H9 (cell line): ENCODE results near the gene KIAA0825. TPM values are rescaled to one million over a fixed set of nuclear protein-coding genes. Genes with fewer than 3 reads are reported as not detected.

Experiments used
- DNase-seq: peaks from one replicate; pipeline ENCODE4 v3.0.0-alpha.2; 2017
- H2AFZ ChIP-seq: one replicate; pipeline ENCODE4 v1.6.1; 2013; ENCODE audit warnings: mild to moderate bottlenecking, low read length, control low read depth, moderate library complexity
- H2AK5ac ChIP-seq: 2 replicates; pipeline ENCODE4 v1.6.1; 2013; ENCODE audit warnings: low read length, control low read depth, mixed read lengths; ENCODE audit not compliant: insufficient read length
- H2BK120ac ChIP-seq: one replicate; pipeline ENCODE4 v1.6.1; 2013; ENCODE audit warnings: low read depth, mild to moderate bottlenecking, low read length, control low read depth, inconsistent platforms; ENCODE audit not compliant: poor library complexity, severe bottlenecking
- H2BK12ac ChIP-seq: 2 replicates; pipeline ENCODE4 v1.6.1; 2013; ENCODE audit warnings: low read length, control low read depth, mixed read lengths, low read depth; ENCODE audit not compliant: insufficient read length
- H2BK15ac ChIP-seq: 2 replicates; pipeline ENCODE4 v1.6.1; 2013; ENCODE audit warnings: low read depth, low read length, control low read depth
- H2BK20ac ChIP-seq: one replicate; pipeline ENCODE4 v1.6.1; 2013; ENCODE audit warnings: low read depth, mild to moderate bottlenecking, low read length, control low read depth, inconsistent platforms; ENCODE audit not compliant: poor library complexity, severe bottlenecking
- H2BK5ac ChIP-seq: 2 replicates; pipeline ENCODE4 v1.6.1; 2013; ENCODE audit warnings: low read length, control low read depth, mixed read lengths; ENCODE audit not compliant: insufficient read length
- H3K14ac ChIP-seq: 2 replicates; pipeline ENCODE4 v1.6.1; 2013; ENCODE audit warnings: low read length, control low read depth; ENCODE audit not compliant: insufficient read depth
- H3K18ac ChIP-seq: 2 replicates; pipeline ENCODE4 v1.6.1; 2013; ENCODE audit warnings: low read depth, mild to moderate bottlenecking, mixed read lengths, low read length, control low read depth; ENCODE audit not compliant: insufficient read length
- H3K23ac ChIP-seq: 2 replicates; pipeline ENCODE4 v1.6.1; 2013; ENCODE audit warnings: low read length, control low read depth, mixed read lengths, low read depth; ENCODE audit not compliant: insufficient read length
- H3K23me2 ChIP-seq: 2 replicates; pipeline ENCODE4 v1.6.1; 2013; ENCODE audit warnings: low read depth, mild to moderate bottlenecking, mixed read lengths, low read length, control low read depth; ENCODE audit not compliant: insufficient read length, poor library complexity, severe bottlenecking
- H3K27ac ChIP-seq: 2 replicates; pipeline ENCODE4 v1.5.1; 2013; ENCODE audit warnings: low read length, control low read depth, mixed read lengths, low read depth; ENCODE audit not compliant: insufficient read length
- H3K27me3 ChIP-seq: 2 replicates; pipeline ENCODE4 v1.6.1; 2013; ENCODE audit warnings: low read length, control low read depth, inconsistent platforms; ENCODE audit not compliant: insufficient read depth
- H3K4ac ChIP-seq: 2 replicates; pipeline ENCODE4 v1.6.1; 2013; ENCODE audit warnings: low read depth, mild to moderate bottlenecking, control low read depth, inconsistent platforms, low read length, moderate library complexity
- H3K4me1 ChIP-seq: 2 replicates; pipeline ENCODE4 v1.6.1; 2013; ENCODE audit warnings: low read length, control low read depth, inconsistent platforms; ENCODE audit not compliant: insufficient read depth
- H3K4me2 ChIP-seq: 2 replicates; pipeline ENCODE4 v1.6.1; 2013; ENCODE audit warnings: low read length, control low read depth, mixed read lengths; ENCODE audit not compliant: insufficient read length, insufficient read depth
- H3K56ac ChIP-seq: 2 replicates; pipeline ENCODE4 v1.6.1; 2013; ENCODE audit warnings: low read depth, mild to moderate bottlenecking, mixed read lengths, low read length, control low read depth; ENCODE audit not compliant: insufficient read length
- H3K79me1 ChIP-seq: 2 replicates; pipeline ENCODE4 v1.6.1; 2013; ENCODE audit warnings: low read depth, mild to moderate bottlenecking, moderate library complexity, low read length, control low read depth, inconsistent platforms; ENCODE audit not compliant: insufficient read depth, poor library complexity, severe bottlenecking
- H3K79me2 ChIP-seq: 2 replicates; pipeline ENCODE4 v1.6.1; 2013; ENCODE audit warnings: low read length, control low read depth, inconsistent platforms; ENCODE audit not compliant: insufficient read depth
- H3K9ac ChIP-seq: 2 replicates; pipeline ENCODE4 v1.6.1; 2013; ENCODE audit warnings: low read length, control low read depth, mixed read lengths; ENCODE audit not compliant: insufficient read length; ENCODE audit errors: extremely low read depth
- H3K9me3 ChIP-seq: one replicate; pipeline ENCODE4 v1.6.1; 2013; ENCODE audit warnings: low read depth, low read length, inconsistent platforms; ENCODE audit not compliant: control insufficient read depth
- H3T11ph ChIP-seq: one replicate; pipeline ENCODE4 v1.6.1; 2013; ENCODE audit warnings: mild to moderate bottlenecking, low read length, control low read depth, inconsistent platforms
- H4K20me1 ChIP-seq: one replicate; pipeline ENCODE4 v1.6.1; 2013; ENCODE audit not compliant: control insufficient read depth, insufficient read length, insufficient read depth
- H4K5ac ChIP-seq: 2 replicates; pipeline ENCODE4 v1.6.1; 2013; ENCODE audit warnings: low read depth, mild to moderate bottlenecking, mixed read lengths, low read length, control low read depth; ENCODE audit not compliant: insufficient read length
- H4K8ac ChIP-seq: replicated peaks from 2 replicates; pipeline ENCODE4 v1.6.1; 2013; ENCODE audit warnings: low read length, control low read depth, mixed read lengths, low read depth; ENCODE audit not compliant: insufficient read length
- H4K91ac ChIP-seq: 2 replicates; pipeline ENCODE4 v1.6.1; 2013; ENCODE audit warnings: low read depth, mild to moderate bottlenecking, moderate library complexity, mixed read lengths, low read length, control low read depth; ENCODE audit not compliant: insufficient read length
- H3K27ac Mint-ChIP-seq, 3 experiments: 2 replicates in 2 of 3; 3 replicates in 1 of 3; pipeline ENCODE4 v1.8.0; 2020 to 2021; ENCODE audit warnings: mixed read lengths in 3 of 3, mild to moderate bottlenecking in 1 of 3, moderate library complexity in 1 of 3
- H3K27me3 Mint-ChIP-seq: 2 replicates; pipeline ENCODE4 v1.8.0; 2021; ENCODE audit warnings: low read depth, mild to moderate bottlenecking, moderate library complexity, mixed read lengths
- H3K36me3 Mint-ChIP-seq, 3 experiments: 2 replicates in 2 of 3; 3 replicates in 1 of 3; pipeline ENCODE4 v1.8.0; 2020 to 2021; ENCODE audit warnings: low read depth in 3 of 3, mixed read lengths in 3 of 3; ENCODE audit not compliant: insufficient read depth in 1 of 3
- H3K4me1 Mint-ChIP-seq, 2 experiments: 2 replicates each; pipeline ENCODE4 v1.8.0; 2020; ENCODE audit warnings: mixed read lengths in 2 of 2
- H3K4me3 Mint-ChIP-seq, 2 experiments: 2 replicates in 1 of 2; 3 replicates in 1 of 2; pipeline ENCODE4 v1.8.0; 2020 to 2021; ENCODE audit warnings: mild to moderate bottlenecking in 2 of 2, mixed read lengths in 2 of 2, moderate library complexity in 1 of 2
- H3K9me3 Mint-ChIP-seq, 2 experiments: 2 replicates in 1 of 2; 3 replicates in 1 of 2; pipeline ENCODE4 v1.8.0; 2020; ENCODE audit warnings: mild to moderate bottlenecking in 2 of 2, mixed read lengths in 2 of 2, moderate library complexity in 1 of 2
- CTCF ChIP-seq: fragments of 200-600 bp; sonication (generic); conservative IDR thresholded peaks from 3 replicates; pipeline ENCODE4 v1.8.0; 2021; ENCODE audit warnings: antibody characterized with exemption, mild to moderate bottlenecking
- whole genome bisulfite sequencing: extraction: QIAGEN DNeasy Blood & Tissue Kit; methylation state at CpG from one replicate; pipeline ENCODE4 v1.1.7; 2013; ENCODE audit warnings: missing lambda C conversion rate, low lambda C conversion rate, mixed read lengths; ENCODE audit not compliant: insufficient read length; ENCODE audit errors: extremely low coverage; 5-methylcytosine and 5-hydroxymethylcytosine counted together
- total RNA-seq: library from RNA; stranded (reverse); gene quantifications from 2 replicates; pipeline ENCODE4 v1.2.1, GENCODE V29; 2021

The KIAA0825 gene
- total RNA-seq, 1 experiment from 2014 or later = 1.8 TPM

- H3K4me1 ChIP-seq = peaks cover 3% of the 10 kb centered on the region; the same call in 1 of the 2 replicates
- H3K14ac ChIP-seq = no peak overlapping the region
- no peak for DNase-seq
- Mint-ChIP-seq H3K27me3 (no peaks in the 10 kb centered on the region), H3K36me3 (peaks cover 0 to 18% (median 18%) of the 10 kb centered on the region in 3 experiments; a peak in 6 of 7 replicates), H3K27ac (peak overlapping the region in 2 of 3 experiments; percentile 69 to 80; a peak in 4 of 7 replicates), H3K4me1 (peaks cover 46 to 48% of the 10 kb centered on the region in 2 experiments), H3K4me3 (no peak overlapping the region), H3K9me3 (peaks cover 3 to 5% of the 10 kb centered on the region in 2 experiments; a peak in 3 of 5 replicates)
- no peak overlapping the region for H3K4me2 ChIP-seq
- no peak overlapping the region for H3K4ac ChIP-seq
- H2BK12ac ChIP-seq = no peak overlapping the region
- no peak overlapping the region for H2BK120ac ChIP-seq
- H3K18ac ChIP-seq = no peak overlapping the region
- H4K91ac ChIP-seq = no peak overlapping the region
- H2AFZ ChIP-seq = no peak overlapping the region
- peaks cover 1% of the 10 kb centered on the region; the same call in 1 of the 2 replicates for H3K79me2 ChIP-seq
- no peaks in the 10 kb centered on the region for H3K9me3 ChIP-seq
- H2AK5ac ChIP-seq = no peak overlapping the region
- no peaks in the 10 kb centered on the region for H4K20me1 ChIP-seq
- H3K23me2 ChIP-seq = no peaks in the 10 kb centered on the region
- H3K27ac ChIP-seq = no peak overlapping the region
- no peak overlapping the region for H2BK15ac ChIP-seq
- H3K9ac ChIP-seq = no peak overlapping the region
- H4K8ac ChIP-seq = no peak overlapping the region
- no peak overlapping the region for H3K56ac ChIP-seq
- H3K23ac ChIP-seq = no peak overlapping the region
- WGBS = no CpG with 5 or more reads among the region's 3 CpGs
- no peaks in the 10 kb centered on the region for H3K27me3 ChIP-seq
- H2BK20ac ChIP-seq = no peak overlapping the region
- H3T11ph ChIP-seq = no peak overlapping the region
- no peak overlapping the region for H4K5ac ChIP-seq
- H2BK5ac ChIP-seq = no peak overlapping the region
- peaks cover 5% of the 10 kb centered on the region for H3K79me1 ChIP-seq
- TF ChIP-seq CTCF = no peak; the same call in 2 of the 3 replicates
Measured at GRCh38 chr5:94192658-94193391, 425.6 kb downstream of the KIAA0825 start.
